ENCODE measurements around the gene DIP2C.
"Not testable (repeated sequence)": the region's sequence is repeated elsewhere in the genome, so short reads cannot be mapped to it uniquely, and the experiment has no call there.

The DIP2C gene

DNA sequence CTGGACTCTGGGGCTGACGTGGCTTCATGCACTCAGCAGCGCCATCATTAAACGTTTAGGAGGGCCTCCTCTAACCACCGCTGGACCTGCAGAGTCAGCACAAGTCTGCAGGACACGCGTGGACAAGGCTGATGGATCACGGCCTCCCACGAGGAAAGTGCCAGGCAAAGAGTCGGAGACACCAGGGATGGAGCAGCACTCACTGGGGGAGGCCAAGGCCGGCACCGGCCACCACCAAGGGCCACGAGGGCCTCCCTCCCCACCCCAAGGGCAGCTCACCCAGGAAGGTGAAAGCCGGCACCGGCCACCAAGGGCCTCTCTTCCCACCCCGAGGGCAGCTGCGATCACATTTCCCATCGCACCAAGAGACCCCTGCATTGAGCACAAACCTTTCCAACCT, 91.5 kb downstream of the DIP2C start:
- DNase-seq (ENCODE audit: low read depth in 2 of 2): no peak

DNA sequence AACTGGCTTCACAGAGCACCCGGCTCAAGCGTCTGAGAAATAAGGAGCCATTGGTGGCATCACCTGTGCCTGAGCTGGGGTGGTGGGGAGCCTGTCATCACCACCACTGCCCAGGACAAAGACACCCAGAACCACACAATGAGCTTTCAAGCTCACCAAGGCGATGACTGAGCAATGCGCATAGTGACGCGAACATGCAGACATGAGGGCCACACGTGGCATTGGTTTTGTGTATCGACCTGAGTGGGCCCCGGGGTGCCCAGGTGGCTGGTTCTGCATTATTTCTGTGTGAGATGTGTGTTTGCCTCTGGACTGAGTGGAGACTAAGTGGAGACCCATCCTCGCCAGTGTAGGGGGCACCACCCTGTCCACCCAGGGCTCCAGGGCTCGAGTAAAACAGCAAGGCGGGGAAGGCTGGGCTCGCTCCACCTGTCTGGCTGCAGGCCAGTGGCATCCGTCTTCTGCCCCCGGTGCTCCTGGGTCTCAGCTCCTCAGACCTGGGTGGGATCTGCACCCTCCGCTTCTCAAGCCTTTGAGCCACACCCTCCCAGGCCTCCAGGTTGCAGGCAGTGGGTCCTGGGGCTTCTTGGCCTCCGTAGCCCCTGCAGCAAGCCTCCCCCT, 92.6 kb downstream of the DIP2C start:
- no peak for DNase-seq (ENCODE audit: low read depth in 2 of 2)

DNA sequence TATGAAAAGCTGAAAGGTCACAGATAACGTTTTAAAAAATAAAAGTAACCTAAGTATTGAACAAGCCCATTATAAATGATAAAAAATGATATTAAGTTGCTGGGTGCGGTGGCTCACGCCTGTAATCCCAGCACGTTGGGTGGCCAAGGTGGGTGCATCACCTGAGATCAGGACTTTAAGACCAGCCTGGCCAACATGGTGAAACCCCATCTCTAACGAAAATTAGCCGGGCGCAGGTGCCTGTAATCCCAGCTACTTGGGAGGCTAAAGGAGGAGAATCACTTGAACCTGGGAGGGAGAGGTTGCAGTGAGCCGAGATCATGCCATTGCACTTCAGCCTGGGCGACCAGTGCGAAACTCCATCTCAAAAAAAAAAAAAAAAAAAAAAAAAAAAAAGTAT, 93.3 kb downstream of the DIP2C start:
- DNase-seq (ENCODE audit: low read depth in 2 of 2): not testable (repeated sequence)

DNA sequence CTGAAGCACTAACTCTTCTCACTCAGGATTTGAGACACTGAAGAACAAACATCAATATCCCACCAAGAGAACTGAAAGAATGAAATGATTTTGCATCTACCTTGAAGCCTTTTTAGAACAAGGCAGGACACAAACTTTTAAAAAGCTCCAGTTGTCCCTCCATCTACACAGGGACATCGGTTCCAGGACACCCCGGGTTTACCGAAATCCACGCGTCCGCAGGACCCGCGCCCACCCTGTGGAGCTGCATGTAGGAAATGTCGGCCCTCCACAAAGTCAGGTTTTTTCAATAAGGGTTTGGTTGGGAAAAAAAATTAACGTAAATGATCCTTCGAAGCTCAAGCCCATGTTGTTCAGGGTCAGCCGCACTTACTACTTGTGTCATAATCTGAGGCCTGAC, 94.0 kb downstream of the DIP2C start:
- DNase-seq (ENCODE audit: low read depth in 2 of 2): no peak

DNA sequence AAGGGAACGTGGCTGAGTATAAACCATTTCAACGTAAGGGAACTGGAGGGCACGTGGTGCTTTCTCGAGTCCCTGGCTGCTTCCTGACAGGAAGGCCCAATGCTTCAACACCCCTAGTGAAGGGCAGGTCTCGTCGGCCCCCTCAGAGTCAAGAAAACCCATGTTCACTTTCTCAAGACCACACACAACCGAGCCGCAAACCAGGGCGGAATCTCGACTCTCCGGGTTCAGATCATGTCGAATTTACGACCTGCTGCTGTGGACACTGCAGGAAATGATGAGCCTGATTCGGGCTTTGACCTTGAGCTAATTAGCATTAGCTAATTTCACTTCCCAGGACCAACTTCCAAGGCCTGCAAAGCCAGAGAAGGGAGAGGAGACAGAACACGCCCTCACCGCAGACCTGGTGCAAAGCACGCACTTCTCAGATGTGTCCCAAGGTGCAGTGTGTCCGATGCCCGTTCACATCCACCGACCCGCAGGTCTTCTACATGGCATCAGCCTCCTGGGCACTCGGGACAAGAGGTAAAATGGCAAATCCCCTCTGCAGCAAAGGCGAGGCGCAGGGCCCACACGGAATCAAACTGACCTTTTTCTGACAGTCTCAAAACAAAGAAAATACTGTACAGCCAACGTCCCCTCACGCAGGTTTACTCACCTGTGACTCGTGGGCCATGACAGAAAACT, 94.7 kb downstream of the DIP2C start:
- DNase-seq (ENCODE audit: low read depth in 2 of 2): no peak

DNA sequence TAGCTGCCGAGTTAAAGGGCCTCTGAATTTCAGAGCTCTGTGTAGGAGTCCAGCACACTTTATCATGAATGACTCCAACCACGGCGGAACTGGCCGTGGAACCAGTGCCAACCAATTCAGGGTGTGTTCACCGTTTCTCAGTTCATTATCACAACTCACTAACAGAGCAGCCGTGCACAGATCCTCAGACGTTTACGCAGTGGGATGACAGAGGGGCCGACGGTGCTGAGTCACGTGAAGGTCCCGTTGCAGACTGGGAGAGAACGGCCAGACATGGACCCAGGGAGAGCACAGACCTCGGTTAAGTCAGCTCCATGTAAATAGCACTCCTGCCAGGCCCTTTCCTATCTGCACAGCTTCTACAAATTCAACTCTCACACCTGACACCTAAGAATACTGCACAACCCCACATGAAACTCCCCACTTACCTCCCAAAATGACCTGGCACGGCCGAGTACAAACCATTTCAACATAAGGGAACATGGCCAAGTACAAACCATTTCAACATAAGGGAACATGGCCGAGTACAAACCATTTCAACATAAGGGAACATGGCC, 95.5 kb downstream of the DIP2C start:
- no peak for DNase-seq (ENCODE audit: low read depth in 2 of 2)

DNA sequence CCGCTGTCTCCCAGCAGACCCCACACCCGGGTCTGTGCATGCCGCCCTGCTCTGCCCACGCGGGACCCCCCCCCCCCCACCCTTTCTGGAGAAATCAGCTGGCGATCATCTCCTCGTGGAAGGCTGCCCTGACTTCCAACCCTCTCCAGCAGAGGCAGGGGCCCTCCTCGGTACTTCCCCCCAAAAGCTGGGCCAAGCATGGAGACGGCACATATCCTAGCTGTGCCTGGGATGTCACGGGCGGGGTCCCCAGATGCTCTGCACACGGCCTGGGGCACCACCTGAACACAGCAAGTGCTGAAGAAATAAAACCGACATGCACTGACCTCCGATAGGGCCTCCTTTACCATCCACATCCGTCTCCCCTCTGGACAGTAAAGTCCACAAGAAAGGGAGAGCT, 96.0 kb downstream of the DIP2C start:
- DNase-seq (ENCODE audit: low read depth in 2 of 2): no peak

DNA sequence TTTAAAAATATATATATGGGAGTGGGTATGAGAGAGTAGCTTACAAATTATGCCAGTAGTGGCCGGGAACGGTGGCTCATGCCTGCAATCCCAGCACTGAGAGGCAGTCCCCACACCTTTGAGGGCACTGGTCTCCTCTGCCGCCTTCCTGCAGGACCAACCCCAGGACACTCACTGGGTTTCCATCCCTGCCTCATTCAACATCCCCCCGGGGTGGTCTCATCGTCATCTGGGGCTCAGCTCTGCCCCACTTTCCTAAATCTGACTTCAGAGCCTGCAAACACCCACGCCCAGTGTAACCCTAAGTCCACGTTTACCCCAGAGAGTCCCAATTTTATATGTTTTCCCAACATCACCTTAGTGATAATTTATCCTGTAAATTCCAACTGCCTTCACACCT, 96.5 kb downstream of the DIP2C start:
- no peak for DNase-seq (ENCODE audit: low read depth in 2 of 2)

DNA sequence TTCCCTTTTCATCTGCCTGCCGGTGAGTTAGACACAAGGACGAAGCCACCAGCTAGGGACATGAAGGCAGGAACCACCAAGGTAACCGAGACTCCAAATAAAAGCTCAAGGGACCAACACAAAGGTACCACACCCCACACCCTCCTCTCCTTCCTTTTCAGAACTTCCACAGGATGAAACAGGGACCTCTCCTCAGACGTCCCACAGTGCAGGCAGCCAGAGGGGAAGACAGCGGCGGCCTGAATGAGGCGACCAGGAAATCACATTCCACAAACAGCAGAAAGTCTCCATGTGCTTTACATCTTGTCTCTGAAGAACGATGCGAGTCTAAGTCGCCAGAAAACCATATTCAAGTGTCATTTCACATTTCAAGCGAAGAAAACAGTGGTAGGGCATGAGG, 97.8 kb downstream of the DIP2C start:
- no peak for DNase-seq (ENCODE audit: low read depth in 2 of 2)

DNA sequence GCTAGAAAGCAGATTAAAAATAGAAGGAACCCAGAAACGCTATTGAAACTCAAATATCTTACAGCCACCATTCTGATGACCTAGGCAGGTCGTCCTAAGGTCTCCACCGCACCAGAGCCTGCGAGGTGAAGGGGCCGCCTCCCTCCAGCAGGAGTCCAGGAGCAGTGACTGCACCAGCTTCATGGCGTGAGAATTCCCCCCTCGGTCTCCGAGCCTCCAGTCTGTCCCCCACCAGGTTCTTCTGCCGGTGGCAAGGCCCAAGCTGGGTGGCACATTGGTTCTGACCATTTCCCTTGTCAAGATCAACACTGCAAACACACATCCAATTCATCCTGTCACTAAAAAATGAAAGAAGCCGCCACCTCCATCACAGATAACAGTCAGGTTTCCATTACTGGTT, 98.7 kb downstream of the DIP2C start:
- DNase-seq (ENCODE audit: low read depth in 2 of 2): no peak

DNA sequence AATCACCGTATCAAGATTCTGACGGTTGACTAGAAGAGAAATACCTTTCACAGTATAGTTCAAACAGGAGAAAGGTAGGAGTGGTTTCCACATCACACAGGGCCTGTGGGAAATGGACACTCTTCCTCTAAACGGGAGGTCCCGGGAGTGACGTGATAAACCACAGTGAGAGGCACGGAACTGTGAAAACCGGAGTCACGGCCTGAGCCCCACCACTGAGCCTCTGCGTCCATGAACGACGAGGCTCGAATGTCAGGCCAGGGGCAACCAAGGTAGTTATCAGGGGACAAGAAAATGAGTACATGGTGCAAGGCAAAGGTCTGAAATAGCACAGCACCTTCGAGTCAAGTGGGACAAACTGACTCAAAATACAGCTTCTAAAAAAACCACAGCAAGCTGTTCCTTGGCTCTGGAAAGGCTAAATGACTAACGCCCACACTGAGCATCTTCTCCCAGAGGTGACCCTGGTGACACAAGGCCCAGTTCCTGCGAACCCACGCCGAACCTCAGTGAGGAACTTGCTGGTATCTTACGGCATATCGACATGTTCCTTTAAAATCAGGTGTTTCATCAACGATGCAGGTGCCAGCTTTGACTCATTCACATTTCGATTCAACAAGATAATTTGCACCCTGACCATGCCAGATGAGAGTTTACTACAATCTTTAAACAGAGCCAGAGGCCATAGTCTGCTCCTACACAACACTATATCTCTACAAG, 99.3 kb downstream of the DIP2C start:
- DNase-seq (ENCODE audit: low read depth in 2 of 2): no peak

DNA sequence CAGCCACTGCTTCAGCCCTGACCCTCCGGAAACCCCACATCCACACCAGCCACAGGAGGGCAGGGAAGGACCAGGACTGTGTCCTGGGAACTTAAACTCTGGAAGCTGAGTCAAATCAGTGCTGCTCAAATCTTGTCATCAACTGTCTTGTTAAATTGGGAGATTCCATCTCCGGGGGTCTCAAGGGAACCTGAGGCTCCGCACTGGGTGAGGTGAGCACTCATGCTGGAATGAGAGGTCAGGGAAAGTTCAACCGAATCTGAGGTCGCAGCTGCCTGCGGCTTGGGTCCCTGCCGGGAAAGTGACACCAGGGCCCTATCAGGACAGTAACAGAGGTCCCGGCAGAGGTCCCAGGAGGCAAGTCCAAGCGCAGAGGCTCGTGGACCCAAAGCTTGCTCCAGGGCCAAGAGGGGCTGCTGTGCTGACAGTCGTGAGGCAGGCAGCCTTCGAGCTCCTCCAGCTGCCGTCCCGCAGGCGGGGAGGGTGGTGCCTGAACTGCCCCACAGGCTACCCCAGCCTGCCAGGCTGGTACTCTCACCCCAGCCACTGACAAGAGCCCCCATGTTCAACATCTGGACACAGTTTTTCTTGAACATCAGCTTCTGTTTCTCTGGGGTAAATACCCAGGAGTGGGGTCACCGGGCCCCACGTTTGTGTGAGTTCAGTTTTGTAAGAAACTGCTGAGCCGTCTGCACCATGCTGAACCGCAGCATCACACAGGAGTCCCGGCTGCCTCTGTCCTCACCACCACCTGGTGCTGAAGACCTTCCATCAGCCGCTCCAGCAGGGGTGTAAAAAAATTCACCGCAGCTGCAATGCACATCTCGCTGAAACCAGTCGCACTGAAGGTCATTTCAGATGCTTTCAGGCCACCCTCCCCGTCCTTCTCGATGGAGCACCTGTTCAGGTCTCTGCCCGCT, 101.0 kb downstream of the DIP2C start:
- no peak for DNase-seq (ENCODE audit: low read depth in 2 of 2)

DNA sequence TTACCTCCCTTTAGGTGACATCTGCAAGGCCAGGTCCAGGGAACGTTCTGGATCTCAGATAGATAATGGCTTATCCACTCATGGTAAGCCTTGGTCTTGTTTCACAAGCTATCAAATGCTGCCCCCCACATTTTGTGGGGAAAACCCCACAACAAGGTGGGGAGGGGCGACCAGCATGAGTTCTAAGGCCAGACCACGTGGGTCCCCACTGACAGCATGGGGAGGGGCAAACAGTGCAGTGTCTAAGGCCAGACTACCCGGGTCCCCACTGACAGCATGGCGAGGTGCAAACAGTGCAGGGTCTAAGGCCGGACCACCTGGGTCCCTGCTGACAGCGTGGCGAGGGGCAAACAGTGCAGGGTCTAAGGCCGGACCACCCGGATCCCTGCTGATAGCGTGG, 102.8 kb downstream of the DIP2C start:
- DNase-seq (ENCODE audit: low read depth in 2 of 2): no peak

DNA sequence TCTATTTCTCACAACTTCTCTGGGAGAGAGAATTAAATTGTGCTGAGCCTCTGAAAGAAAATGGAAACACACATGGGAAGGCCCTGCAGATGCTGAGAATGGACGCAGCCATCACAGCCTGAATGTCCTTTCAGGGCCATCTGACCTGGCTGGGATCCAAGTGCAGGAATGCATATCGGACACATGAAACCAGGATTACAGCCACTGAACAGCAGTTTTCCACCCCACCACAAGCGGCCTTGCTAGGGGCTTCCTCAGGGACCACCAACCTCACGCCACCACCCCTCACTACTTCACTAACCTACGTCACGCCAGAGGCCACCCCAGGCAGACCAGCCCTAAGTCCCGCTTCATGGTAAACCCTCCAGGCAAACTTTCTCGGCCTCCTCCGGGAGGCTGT, 103.3 kb downstream of the DIP2C start:
- no peak for DNase-seq (ENCODE audit: low read depth in 2 of 2)

DNA sequence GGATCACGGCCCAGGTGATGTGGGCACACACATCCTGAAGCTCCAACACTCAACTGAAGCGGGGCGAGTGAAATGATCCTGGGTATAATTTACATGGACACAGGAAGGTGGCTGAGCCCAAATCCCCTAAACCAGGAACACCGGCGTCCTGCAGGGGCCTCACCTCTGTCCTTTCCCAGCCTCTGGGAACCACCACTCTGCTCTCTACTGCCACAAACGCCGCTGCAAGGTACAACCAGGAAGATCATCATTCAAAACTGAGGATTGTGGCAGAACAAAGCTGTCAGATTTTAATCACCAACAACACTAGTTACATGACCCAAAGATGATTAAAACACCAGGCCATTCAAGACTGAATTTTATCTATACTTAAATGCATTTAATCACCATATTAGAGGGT, 104.0 kb downstream of the DIP2C start:
- DNase-seq (ENCODE audit: low read depth in 2 of 2): no peak

DNA sequence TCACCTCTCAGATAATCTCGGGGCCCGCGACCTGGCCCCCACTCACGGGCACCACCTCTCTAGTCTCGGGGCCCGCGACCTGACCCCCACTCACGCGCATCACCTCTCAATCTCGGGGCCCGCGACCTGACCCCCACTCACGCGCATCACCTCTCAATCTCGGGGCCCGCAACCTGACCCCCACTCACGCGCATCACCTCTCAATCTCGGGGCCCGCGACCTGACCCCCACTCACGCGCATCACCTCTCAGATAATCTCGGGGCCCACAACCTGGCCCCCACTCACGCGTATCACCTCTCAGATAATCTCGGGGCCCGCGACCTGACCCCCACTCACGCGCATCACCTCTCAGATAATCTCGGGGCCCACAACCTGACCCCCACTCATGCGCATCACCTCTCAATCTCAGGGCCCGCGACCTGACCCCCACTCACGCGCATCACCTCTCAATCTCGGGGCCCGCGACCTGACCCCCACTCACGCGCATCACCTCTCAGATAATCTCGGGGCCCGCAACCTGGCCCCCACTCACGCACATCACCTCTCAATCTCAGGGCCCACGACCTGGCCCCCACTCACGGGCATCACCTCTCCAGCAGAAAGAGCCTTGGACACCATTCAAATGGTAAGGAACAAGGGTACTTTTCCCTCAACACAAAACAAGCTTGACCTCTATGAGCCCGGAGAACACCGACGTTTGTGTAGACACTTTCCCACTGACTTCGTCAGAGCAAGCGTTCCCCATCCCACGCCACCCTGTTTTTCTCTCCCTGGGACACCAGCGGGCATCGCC, 104.8 kb downstream of the DIP2C start:
- not testable (repeated sequence) for DNase-seq (ENCODE audit: low read depth in 2 of 2)

DNA sequence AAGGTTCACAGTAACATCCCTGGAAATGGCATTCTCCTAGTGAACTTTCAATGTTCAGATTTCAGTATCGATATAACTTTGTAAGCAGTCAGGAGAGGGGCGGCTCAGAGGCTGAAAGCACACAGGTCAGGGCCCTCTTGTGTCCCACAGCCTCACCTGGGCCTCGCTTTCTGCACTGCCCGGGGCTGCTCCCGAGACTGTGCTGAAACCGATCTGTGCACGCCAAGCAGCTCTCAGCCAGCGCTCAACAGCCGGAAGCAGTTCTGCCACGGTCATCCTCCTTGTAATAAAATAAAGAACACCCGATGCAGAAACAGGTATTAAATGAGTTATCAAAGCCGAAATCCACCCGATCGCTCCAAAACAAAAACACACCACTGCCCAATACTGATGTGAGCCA, 106.0 kb downstream of the DIP2C start:
- DNase-seq (ENCODE audit: low read depth in 2 of 2): no peak

DNA sequence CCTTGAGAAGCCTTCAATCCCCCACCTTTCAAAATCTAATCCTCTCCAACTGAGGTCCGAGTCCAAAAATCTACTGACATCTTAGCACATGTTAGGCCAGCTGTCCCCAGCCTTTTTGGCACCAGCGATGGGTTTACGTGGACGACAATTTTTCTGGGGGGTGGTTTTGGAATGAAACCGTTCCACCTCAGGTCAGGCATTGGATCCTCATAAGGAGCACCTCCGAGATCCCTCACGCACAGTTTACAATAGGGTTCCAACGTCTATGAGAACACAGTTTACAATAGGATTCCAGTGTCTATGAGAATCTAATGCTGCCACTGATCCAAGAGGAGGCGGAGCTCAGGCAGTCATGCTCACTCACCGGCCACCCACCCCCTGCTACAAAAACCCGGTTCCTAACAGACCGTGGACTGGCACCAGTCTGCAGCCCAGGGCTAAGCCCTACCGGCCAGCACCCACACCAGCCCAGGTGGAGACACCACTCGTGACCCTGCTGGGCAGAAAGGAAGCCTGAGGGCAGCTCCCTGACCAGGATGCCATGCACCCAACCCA, 107.6 kb downstream of the DIP2C start:
- no peak for DNase-seq (ENCODE audit: low read depth in 2 of 2)

DNA sequence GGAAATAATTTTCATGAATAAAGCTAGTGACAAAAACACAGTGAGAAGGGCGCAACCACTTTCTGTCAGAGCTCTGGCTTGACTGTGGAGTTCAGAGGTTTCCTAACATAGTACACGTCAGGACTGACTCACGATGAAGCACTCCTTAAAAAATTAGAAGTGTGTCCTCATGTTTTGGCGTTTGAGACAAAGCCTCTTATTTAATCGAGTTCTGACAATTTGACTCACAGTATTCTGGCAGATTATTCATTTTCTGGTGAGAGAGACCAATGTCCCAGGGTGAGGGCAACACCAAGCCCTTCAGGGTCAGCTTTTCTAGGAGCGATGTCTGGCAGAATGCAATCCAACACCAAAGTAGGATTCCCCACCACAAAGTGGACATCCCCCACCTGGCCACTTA, 108.7 kb downstream of the DIP2C start:
- peak; percentile 37 to 56 for DNase-seq (ENCODE audit: low read depth in 2 of 2)

DNA sequence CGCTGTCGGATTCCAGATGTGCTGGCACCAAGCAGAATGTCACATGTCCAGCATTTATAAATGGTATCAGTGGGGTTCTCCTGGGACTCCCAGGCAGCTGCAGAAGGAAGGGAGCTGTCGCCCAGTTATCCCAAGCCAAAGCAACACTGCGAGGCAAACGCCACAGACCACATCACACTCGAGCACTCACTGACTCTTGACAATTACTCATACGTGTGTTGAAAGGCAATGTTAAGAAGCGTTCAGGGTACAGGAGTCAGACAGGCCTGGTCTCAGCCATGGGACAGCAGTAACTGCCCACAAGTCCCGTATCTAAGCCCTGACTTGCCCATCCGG, 113.4 kb downstream of the DIP2C start:
- no peak for DNase-seq (ENCODE audit: low read depth in 2 of 2)

Measured in fibroblast of skin of left quadriceps (primary cell).